GM12878 (cell line): ENCODE measurements around the gene CAPN15. TPM values are rescaled to one million over a fixed set of nuclear protein-coding genes. Genes with fewer than 3 reads are reported as not detected.
A peak's percentile ranks its signal among the peaks of the same experiment; 100 is the strongest.

Source experiments
- ATAC-seq: fragments of 200-7000 bp; cut with Tn5 transposase; 3 replicates; pipeline ENCODE4 v1.9.1; 2020; ENCODE audit warnings: mild to moderate bottlenecking, moderate library complexity
- BruUV-seq: library from RNA; stranded (reverse); fragments of 400-500 nt; replicated peaks from 2 replicates; lab custom pipeline; 2021; lab: Mats Ljungman, UMichigan
- CTCF ChIA-PET: fragments of 300-600 bp; sonication (Branson Sonifier 250); formaldehyde crosslinking; extraction: SDS; loops from one replicate; lab custom pipeline; 2021; ENCODE audit warnings: inconsistent platforms; lab: Yijun Ruan, JAX
- POLR2A ChIA-PET: fragments of 350-600 bp; formaldehyde crosslinking; extraction: SDS; loops from one replicate; lab custom pipeline; 2021; ENCODE audit warnings: inconsistent platforms; lab: Charles Lee
- RAD21 ChIA-PET: fragments of 300-600 bp; sonication (Branson Sonifier 250); formaldehyde crosslinking; loops from one replicate; lab custom pipeline; 2023; ENCODE audit warnings: antibody characterized with exemption; ENCODE audit not compliant: unreplicated experiment; lab: Charles Lee
- SMC1A ChIA-PET: fragments of 300-600 bp; sonication (Branson Sonifier 250); formaldehyde crosslinking; loops from one replicate; lab custom pipeline; 2023; ENCODE audit not compliant: unreplicated experiment, uncharacterized antibody; lab: Charles Lee
- DNase-seq: peaks from one replicate; pipeline ENCODE4 v3.0.0-alpha.2; 2011; ENCODE audit warnings: low read depth, low spot score
- FAIRE-seq: peaks from 3 replicates; lab custom pipeline; 2011; peaks lifted over from hg19 to GRCh38; lab: Jason Lieb, UNC
- H2AFZ ChIP-seq: 2 replicates; pipeline ENCODE4 v1.6.0; 2011; ENCODE audit warnings: low read depth, low read length, control low read depth; ENCODE audit not compliant: control insufficient read depth
- H3K27ac ChIP-seq: 2 replicates; pipeline ENCODE4 v1.5.1; 2011; ENCODE audit warnings: control low read depth; ENCODE audit not compliant: control insufficient read depth, insufficient read depth
- H3K27me3 ChIP-seq, 2 experiments: replicated peaks in 1 of 2; 2 replicates each; pipeline versions ENCODE4 v1.6.0 to v1.6.1; 2011; ENCODE audit warnings: low read length in 1 of 2; ENCODE audit not compliant: control insufficient read depth in 2 of 2, insufficient read depth in 2 of 2
- H3K36me3 ChIP-seq, 2 experiments: 2 replicates each; pipeline ENCODE4 v1.5.1; 2011; ENCODE audit warnings: low read length in 1 of 2; ENCODE audit not compliant: control insufficient read depth in 2 of 2, insufficient read depth in 2 of 2
- H3K4me1 ChIP-seq: 2 replicates; pipeline ENCODE4 v1.6.1; 2011; ENCODE audit warnings: mild to moderate bottlenecking, low read length, moderate library complexity, mixed read lengths; ENCODE audit not compliant: control insufficient read depth, insufficient read depth
- H3K4me2 ChIP-seq: 2 replicates; pipeline ENCODE4 v1.6.0; 2011; ENCODE audit warnings: control low read depth; ENCODE audit not compliant: control insufficient read depth, insufficient read depth
- H3K4me3 ChIP-seq: fragments of 200-600 bp; sonication (generic); 2 replicates; pipeline ENCODE4 v1.5.1; 2016
- H3K79me2 ChIP-seq: 2 replicates; pipeline ENCODE4 v1.6.0; 2011; ENCODE audit warnings: low read length; ENCODE audit not compliant: control insufficient read depth, insufficient read depth
- H3K9ac ChIP-seq: 2 replicates; pipeline ENCODE4 v1.8.0; 2011; ENCODE audit warnings: low read length, control low read depth, mixed read lengths; ENCODE audit not compliant: control insufficient read depth, insufficient read depth
- H3K9me3 ChIP-seq: replicated peaks from 3 replicates; pipeline ENCODE4 v1.5.1; 2011; ENCODE audit warnings: mild to moderate bottlenecking, low read length; ENCODE audit not compliant: control insufficient read depth, insufficient read depth
- H4K20me1 ChIP-seq: 2 replicates; pipeline ENCODE4 v1.6.0; 2011; ENCODE audit not compliant: control insufficient read depth, insufficient read depth
- ASH2L ChIP-seq: fragments of 300-600, 200-600 bp; sonication (generic); IDR thresholded peaks from 2 replicates; pipeline ENCODE4 v1.6.1; 2017; ENCODE audit warnings: low read depth, mild to moderate bottlenecking, borderline replicate concordance
- ATF7 ChIP-seq: fragments of 450-650 bp; IDR thresholded peaks from 2 replicates; pipeline ENCODE4 v1.6.1; 2016; ENCODE audit warnings: low read depth, mild to moderate bottlenecking
- CTCF ChIP-seq, 3 experiments: IDR thresholded peaks in 2 of 3; conservative IDR thresholded peaks in 1 of 3; 2 replicates each; pipeline ENCODE4 v1.5.1; 2011; ENCODE audit warnings: low read depth in 3 of 3, low read length in 3 of 3, mild to moderate bottlenecking in 3 of 3, control low read depth in 2 of 3, moderate library complexity in 2 of 3, inconsistent platforms in 1 of 3, mixed read lengths in 1 of 3; ENCODE audit not compliant: control insufficient read depth in 2 of 3, insufficient read depth in 1 of 3; ENCODE audit errors: extremely low read depth in 1 of 3
- ELK1 ChIP-seq: IDR thresholded peaks from 2 replicates; pipeline ENCODE4 v1.6.1; 2012; ENCODE audit warnings: low read depth, low read length, improper control_type of control experiment
- FOXK2 ChIP-seq: fragments of 450-650 bp; IDR thresholded peaks from 2 replicates; pipeline ENCODE4 v1.6.1; 2017; ENCODE audit warnings: mild to moderate bottlenecking, moderate library complexity
- FOXM1 ChIP-seq: IDR thresholded peaks from 2 replicates; pipeline ENCODE4 v1.6.1; 2012; ENCODE audit warnings: low read depth, mild to moderate bottlenecking, inconsistent platforms, low read length, moderate library complexity
- IKZF2 ChIP-seq, 2 experiments: fragments of 450-650 bp; IDR thresholded peaks; 2 replicates each; pipeline ENCODE4 v1.6.1; 2017; ENCODE audit warnings: mild to moderate bottlenecking in 2 of 2, moderate library complexity in 2 of 2
- IRF4 ChIP-seq: IDR thresholded peaks from 2 replicates; pipeline ENCODE4 v1.6.1; 2011; ENCODE audit warnings: low read depth, low read length
- KDM1A ChIP-seq: fragments of 200-600 bp; sonication (generic); IDR thresholded peaks from 2 replicates; pipeline ENCODE4 v1.6.1; 2016; ENCODE audit warnings: borderline replicate concordance
- MLLT1 ChIP-seq: fragments of 450-650 bp; IDR thresholded peaks from 2 replicates; pipeline ENCODE4 v1.6.1; 2016; ENCODE audit warnings: mild to moderate bottlenecking
- PBX3 ChIP-seq: IDR thresholded peaks from 2 replicates; pipeline ENCODE4 v1.6.1; 2011; ENCODE audit warnings: mild to moderate bottlenecking, low read depth, low read length, moderate library complexity; ENCODE audit not compliant: insufficient replicate concordance
- PML ChIP-seq: IDR thresholded peaks from 2 replicates; pipeline ENCODE4 v1.6.1; 2012; ENCODE audit warnings: low read length, inconsistent platforms
- RAD21 ChIP-seq: IDR thresholded peaks from 2 replicates; pipeline ENCODE4 v1.6.1; 2011; ENCODE audit warnings: mild to moderate bottlenecking, low read depth, low read length, moderate library complexity; ENCODE audit not compliant: insufficient read depth
- RELB ChIP-seq: fragments of 450-650 bp; IDR thresholded peaks from 2 replicates; pipeline ENCODE4 v1.6.1; 2017; ENCODE audit warnings: low read depth, mild to moderate bottlenecking, moderate library complexity
- SREBF2 ChIP-seq: IDR thresholded peaks from 2 replicates; pipeline ENCODE4 v1.6.1; 2012; ENCODE audit warnings: mild to moderate bottlenecking, low read length
- TARDBP ChIP-seq: IDR thresholded peaks from 2 replicates; pipeline ENCODE4 v1.6.1; 2016; ENCODE audit warnings: borderline replicate concordance
- ZNF217 ChIP-seq: fragments of 450-650 bp; IDR thresholded peaks from 2 replicates; pipeline ENCODE4 v1.6.1; 2017; ENCODE audit warnings: antibody characterized with exemption, mild to moderate bottlenecking
- ZNF274 ChIP-seq: IDR thresholded peaks from one replicate; pipeline ENCODE4 v1.8.0; 2011; ENCODE audit not compliant: insufficient read length, insufficient read depth
- WGBS: methylation state at CpG from one replicate; pipeline ENCODE4 v1.1.6; 2016; ENCODE audit warnings: low lambda C conversion rate; ENCODE audit not compliant: insufficient replicate concordance, insufficient coverage; ENCODE audit errors: missing lambda C conversion rate; 5-methylcytosine and 5-hydroxymethylcytosine counted together
- in situ Hi-C: fragments of 300-500 bp; cut with MboI; formaldehyde crosslinking; loops from 9 replicates; pipeline ENCODE4 v1.14.3; 2018; ENCODE audit warnings: mixed read lengths
- intact Hi-C: fragments of 100-400 bp; cut with micrococcal nuclease; formaldehyde crosslinking; loops from one replicate; pipeline ENCODE4 v1.14.2; 2022; ENCODE audit not compliant: unreplicated experiment
- polyA plus RNA-seq, 11 experiments: library from polyadenylated mRNA; depleted of rRNA in 4 of 11; unstranded in 6 of 11; stranded (reverse) in 5 of 11; fragments of >200 nt; fragmentation: Nextera tagmentation in 4 of 11; fragmentation: Illumina TruSeq in 1 of 11; extraction: Ambion mirVana in 4 of 11; extraction: Trizol in 1 of 11; gene quantifications; 1 replicate in 1 of 11; 2 replicates in 10 of 11; pipeline versions ENCODE4 v1.2.1 to v1.2.3, GENCODE V29; 2011 to 2016; ENCODE audit warnings: inconsistent platforms in 2 of 11, missing spikeins in 2 of 11, low read depth in 1 of 11
- total RNA-seq, 4 experiments: library from RNA; depleted of rRNA in 3 of 4; stranded (reverse); fragments of >200 nt in 3 of 4; fragmentation: Illumina TruSeq in 1 of 4; extraction: Trizol in 1 of 4; gene quantifications; 2 replicates each; pipeline versions ENCODE4 v1.2.1 to v1.2.3, GENCODE V29; 2013 to 2021

The CAPN15 gene
- total and polyA plus RNA-seq, 10 of the 15 experiments (the other 5 are each of a cell fraction or from before 2014, with no cell fraction given), result 0.40 to 78.5 (median 8.3) TPM

GRCh38 chr16:600781-601180 lies 73.3 kb downstream of the CAPN15 start:
- no TSS peak for BruUV-seq
- no peaks in the 10 kb centered on the region; the same call in 1 of the 2 replicates for H3K4me1 ChIP-seq
- no peaks in the 10 kb centered on the region; the same call in 2 of the 3 replicates for H3K9me3 ChIP-seq
- DNase-seq, result no peak
- H3K79me2 ChIP-seq, result no peaks in the 10 kb centered on the region
- intact Hi-C loops (no loop called here), in situ Hi-C loops (no loop called here)
- H3K9ac ChIP-seq, result no peak overlapping the region
- ChIA-PET POLR2A (no interaction called here), SMC1A (interaction anchor here (1.1 kb wide), 1 partner anchor 75 kb away, joined by 3 read pairs; no protein-coding TSS in a partner anchor), RAD21 (interaction anchor here (1.4 kb wide), 1 partner anchor 74 kb away, joined by 3 read pairs; the partner anchor contains the start of gene CAPN15), CTCF (interaction anchor here (0.6 to 2.0 kb wide), 4 partner anchors 9 to 166 kb away, joined by 3 to 5 read pairs (median 4); partner anchors contain the start of gene NHLRC4)
- no peak overlapping the region for H3K4me3 ChIP-seq
- H3K4me2 ChIP-seq, result no peak overlapping the region
- no peak for FAIRE-seq
- no peaks in the 10 kb centered on the region for H4K20me1 ChIP-seq
- no peaks in the 10 kb centered on the region for H3K27me3 ChIP-seq
- peak; percentile 58 for ATAC-seq
- no peak overlapping the region for H3K27ac ChIP-seq
- H3K36me3 ChIP-seq, result peaks cover 0 to 4% of the 10 kb centered on the region in 2 experiments; a peak in 2 of 4 replicates
- H2AFZ ChIP-seq, result no peak overlapping the region
- 42% methylated on average over 7 of the region's 7 CpGs for WGBS
- TF ChIP-seq RELB (no peak), MLLT1 (no peak), SREBF2 (no peak), ASH2L (no peak), CTCF (IDR thresholded peaks at IDR 0.05 in 2 of 3, conservative IDR thresholded peaks at IDR 0.05 in 1 of 3; ENCODE audit: control insufficient read depth in 2 of 3, extremely low read depth in 1 of 3, insufficient read depth in 1 of 3, low read depth in 3 of 3, low read length in 3 of 3) (peak; percentile 13 to 28 (median 22); a peak in 3 of 6 replicates), ATF7 (no peak), IKZF2 (IDR thresholded peaks at IDR 0.05) (no peak), RAD21 (0 out of 2 replicates have a peak, but pooled peaks have one; percentile 5), ELK1 (no peak), FOXM1 (no peak), ZNF274 (no peak), KDM1A (no peak), ZNF217 (no peak), PML (no peak), FOXK2 (no peak), IRF4 (no peak), PBX3 (no peak), TARDBP (no peak)
